Retinal pigment epithelial cell (primary cell): Measurements from ENCODE around the gene HEXB.
"Not testable (repeated sequence)": the region's sequence is repeated elsewhere in the genome, so short reads cannot be mapped to it uniquely, and the experiment has no call there.

ENCODE experiments used
- DNase-seq: peaks from one replicate; pipeline ENCODE4 v3.0.0-alpha.2; 2010; ENCODE audit warnings: low read depth
- H3K4me3 ChIP-seq: 2 replicates; pipeline ENCODE4 v1.5.1; 2011; ENCODE audit warnings: mild to moderate bottlenecking, low read length, control low read depth, moderate library complexity
- CTCF ChIP-seq: conservative IDR thresholded peaks from 2 replicates; pipeline ENCODE4 v1.5.1; 2011; ENCODE audit warnings: low read depth, low read length, control low read depth, inconsistent platforms

HEXB gene

GRCh38 chr5:74667396-74667795 is 17.6 kb upstream of the HEXB start:
- H3K4me3 ChIP-seq = no peak overlapping the region
- DNase-seq = no peak
- no peak for TF ChIP-seq CTCF

- no peak for DNase-seq
- no peak for TF ChIP-seq CTCF
- no peak overlapping the region for H3K4me3 ChIP-seq
Observed at GRCh38 chr5:74669821-74670220, 15.2 kb upstream of the HEXB start.

- H3K4me3 ChIP-seq = no peak overlapping the region
- DNase-seq = no peak
- TF ChIP-seq CTCF = no peak
Observed at GRCh38 chr5:74670396-74671038, 14.5 kb upstream of the HEXB start.

- DNase-seq = no peak
- no peak for TF ChIP-seq CTCF
- H3K4me3 ChIP-seq = no peak overlapping the region
Observed at GRCh38 chr5:74672215-74672877, 12.7 kb upstream of the HEXB start.

GRCh38 chr5:74673011-74673790 is 11.8 kb upstream of the HEXB start:
- peak; percentile 46 for TF ChIP-seq CTCF
- H3K4me3 ChIP-seq = no peak overlapping the region
- DNase-seq = no peak

GRCh38 chr5:74676466-74676865 is 8.6 kb upstream of the HEXB start:
- DNase-seq, H3K4me3 ChIP-seq: not testable (repeated sequence)

GRCh38 chr5:74678123-74678522 is 6.9 kb upstream of the HEXB start:
- not testable (repeated sequence) for DNase-seq, H3K4me3 ChIP-seq

GRCh38 chr5:74679300-74679699 is 5.7 kb upstream of the HEXB start:
- not testable (repeated sequence) for H3K4me3 ChIP-seq, DNase-seq
